GM19099 (cell line): ENCODE data around the gene TACC2.

ENCODE experiments used
- POLR2A ChIP-seq: IDR thresholded peaks from 3 replicates; pipeline ENCODE4 v1.6.1; 2011; ENCODE audit warnings: low read depth; ENCODE audit not compliant: insufficient read length; ENCODE audit errors: extremely low read depth

TACC2 gene

DNA sequence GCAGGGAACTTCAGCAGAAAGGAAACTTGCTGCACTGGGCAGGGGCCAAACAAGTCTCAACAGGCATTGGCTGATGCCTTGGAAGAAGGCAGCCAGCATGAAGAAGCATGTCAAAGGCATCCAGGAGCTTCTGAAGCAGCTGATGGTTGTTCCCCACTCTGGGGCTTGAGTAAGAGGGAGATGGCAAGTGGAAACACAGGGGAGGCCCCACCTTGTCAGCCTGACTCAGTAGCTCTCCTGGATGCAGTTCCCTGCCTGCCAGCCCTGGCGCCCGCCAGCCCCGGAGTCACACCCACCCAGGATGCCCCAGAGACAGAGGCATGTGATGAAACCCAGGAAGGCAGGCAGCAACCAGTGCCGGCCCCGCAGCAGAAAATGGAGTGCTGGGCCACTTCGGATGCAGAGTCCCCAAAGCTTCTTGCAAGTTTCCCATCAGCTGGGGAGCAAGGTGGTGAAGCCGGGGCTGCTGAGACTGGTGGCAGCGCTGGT lies 96.5 kb downstream of the TACC2 start:
- TF ChIP-seq POLR2A: no peak

DNA sequence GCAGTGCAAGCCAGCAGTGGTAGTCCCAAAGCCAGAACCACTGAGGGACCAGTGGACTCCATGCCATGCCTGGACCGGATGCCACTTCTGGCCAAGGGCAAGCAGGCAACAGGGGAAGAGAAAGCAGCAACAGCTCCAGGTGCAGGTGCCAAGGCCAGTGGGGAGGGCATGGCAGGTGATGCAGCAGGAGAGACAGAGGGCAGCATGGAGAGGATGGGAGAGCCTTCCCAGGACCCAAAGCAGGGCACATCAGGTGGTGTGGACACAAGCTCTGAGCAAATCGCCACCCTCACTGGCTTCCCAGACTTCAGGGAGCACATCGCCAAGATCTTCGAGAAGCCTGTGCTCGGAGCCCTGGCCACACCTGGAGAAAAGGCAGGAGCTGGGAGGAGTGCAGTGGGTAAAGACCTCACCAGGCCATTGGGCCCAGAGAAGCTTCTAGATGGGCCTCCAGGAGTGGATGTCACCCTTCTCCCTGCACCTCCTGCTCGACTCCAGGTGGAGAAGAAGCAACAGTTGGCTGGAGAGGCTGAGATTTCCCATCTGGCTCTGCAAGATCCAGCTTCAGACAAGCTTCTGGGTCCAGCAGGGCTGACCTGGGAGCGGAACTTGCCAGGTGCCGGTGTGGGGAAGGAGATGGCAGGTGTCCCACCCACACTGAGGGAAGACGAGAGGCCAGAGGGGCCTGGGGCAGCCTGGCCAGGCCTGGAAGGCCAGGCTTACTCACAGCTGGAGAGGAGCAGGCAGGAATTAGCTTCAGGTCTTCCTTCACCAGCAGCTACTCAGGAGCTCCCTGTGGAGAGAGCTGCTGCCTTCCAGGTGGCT lies 97.7 kb downstream of the TACC2 start:
- TF ChIP-seq POLR2A: no peak

DNA sequence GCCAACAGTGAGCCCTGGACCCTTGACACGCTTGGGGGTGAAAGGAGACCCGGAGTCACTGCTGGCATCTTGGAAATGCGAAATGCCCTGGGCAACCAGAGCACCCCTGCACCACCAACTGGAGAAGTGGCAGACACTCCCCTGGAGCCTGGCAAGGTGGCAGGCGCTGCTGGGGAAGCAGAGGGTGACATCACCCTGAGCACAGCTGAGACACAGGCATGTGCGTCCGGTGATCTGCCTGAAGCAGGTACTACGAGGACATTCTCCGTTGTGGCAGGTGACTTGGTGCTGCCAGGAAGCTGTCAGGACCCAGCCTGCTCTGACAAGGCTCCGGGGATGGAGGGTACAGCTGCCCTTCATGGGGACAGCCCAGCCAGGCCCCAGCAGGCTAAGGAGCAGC lies 98.5 kb downstream of the TACC2 start:
- TF ChIP-seq POLR2A: no peak

GRCh38 chr10:122089311-122090017 lies 100.5 kb downstream of the TACC2 start:
- TF ChIP-seq POLR2A: no peak

- no peak for TF ChIP-seq POLR2A
Observed at GRCh38 chr10:122091722-122092121, 102.8 kb downstream of the TACC2 start.

DNA sequence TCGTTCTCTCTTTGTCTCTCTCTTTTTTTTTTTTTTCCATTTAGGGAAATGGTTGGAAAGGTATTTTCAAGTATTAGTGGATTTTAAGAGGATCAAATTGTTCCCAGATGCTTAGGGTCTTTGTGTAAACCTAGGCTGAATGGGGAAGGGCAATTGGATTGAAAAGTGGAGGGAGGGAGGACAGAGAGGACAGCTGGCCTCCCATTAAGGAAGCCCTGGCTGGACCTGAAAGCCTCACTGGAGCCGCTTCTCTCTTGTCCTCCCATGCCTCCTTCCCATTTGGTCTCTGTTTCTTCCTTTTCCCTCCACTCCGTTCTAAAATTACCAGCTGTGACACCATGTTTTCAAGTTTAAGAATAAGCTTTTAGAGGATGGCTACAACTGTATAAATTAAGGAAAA lies 104.1 kb downstream of the TACC2 start:
- TF ChIP-seq POLR2A: no peak

- no peak for TF ChIP-seq POLR2A
Observed at GRCh38 chr10:122096705-122097104, 107.7 kb downstream of the TACC2 start.

DNA sequence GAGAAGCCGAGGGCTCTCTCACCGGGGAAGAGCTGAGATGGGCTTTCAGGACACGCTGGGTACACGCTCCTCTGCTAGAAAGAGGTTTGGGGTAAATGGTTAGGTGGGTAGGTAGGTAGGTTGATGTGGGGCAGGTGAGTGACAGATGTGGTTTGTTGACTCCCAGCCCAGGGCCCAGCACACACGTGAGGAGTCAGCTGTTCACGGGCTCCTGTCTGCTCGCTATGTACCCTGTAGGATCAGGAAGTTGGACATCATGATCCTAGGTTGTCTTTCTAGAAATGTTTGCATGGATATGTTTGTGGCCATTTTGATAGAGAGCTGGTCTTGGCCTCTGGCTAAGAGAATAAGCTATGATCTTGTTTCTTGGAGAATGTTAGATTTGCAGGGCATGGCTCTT lies 109.0 kb downstream of the TACC2 start:
- TF ChIP-seq POLR2A: no peak

DNA sequence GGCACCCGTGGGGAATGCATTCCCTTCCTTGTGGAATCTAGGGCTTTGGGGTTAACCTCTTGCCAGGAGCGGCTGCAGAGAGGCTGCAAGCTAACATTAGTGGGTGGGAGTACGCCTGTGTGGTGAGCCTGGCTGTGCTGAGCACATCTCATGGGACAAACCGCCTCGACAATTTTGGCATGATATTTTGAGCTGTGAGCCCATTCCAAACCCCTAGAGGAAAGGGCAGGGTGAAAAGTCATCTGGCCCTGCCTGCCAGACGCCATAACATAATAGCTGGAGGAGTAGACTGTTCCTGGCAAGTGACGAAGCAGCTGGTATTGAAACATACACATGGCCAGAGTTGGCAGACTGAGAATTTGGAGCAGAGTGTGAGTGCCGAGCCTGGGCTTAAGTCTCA lies 110.0 kb downstream of the TACC2 start:
- no peak for TF ChIP-seq POLR2A

DNA sequence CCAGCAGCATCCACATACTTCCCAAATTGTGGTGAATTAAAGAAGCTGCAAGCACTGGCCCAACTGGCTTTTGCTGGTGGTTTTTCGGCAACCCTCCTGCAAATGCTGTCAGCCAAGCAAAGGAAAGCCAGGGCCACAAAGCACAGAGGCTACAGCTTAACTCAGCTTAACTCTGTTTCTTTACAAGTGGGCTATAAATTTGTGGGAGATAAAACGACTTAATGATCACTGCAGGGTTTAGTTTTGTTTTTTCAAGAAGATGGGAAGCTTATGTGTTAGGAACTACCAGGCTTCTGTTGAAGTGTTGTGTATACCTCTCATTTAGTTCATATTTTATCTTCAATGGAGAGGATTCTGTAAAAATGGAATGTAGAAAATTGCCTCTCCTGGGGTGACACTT lies 110.6 kb downstream of the TACC2 start:
- no peak for TF ChIP-seq POLR2A

DNA sequence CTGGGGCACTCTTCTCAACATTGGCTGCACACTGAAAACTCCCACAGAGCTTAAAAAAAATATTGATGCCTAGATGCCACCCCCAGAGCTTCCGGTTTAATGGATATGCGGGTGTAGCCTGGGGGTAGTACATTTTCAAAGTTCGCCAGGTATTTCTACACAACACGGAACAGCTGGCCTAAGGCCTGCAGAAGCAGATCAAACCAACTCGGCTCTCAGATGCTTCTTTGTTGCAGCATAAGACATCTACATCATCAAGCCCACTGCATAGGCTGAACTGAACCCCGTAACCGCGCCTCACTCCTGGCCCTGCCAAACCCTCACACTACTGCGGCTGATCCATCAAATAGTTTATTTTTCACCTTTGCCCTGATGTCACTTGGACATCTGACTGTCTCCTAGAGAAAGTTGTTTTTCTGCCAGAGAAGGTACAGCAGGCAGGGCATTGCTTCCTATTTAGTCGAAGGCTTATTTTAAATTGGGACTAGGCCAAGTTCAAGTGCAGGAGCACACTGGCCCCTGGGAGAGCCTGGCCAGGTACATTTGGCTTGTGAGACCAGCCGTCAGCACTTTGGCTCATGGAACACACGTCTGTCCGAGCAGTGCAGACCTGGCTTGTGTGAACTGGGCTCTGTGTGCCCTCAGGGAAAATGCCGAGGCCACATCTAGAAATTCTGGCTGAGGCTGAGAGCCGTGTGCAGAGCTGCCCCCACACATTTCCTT lies 113.3 kb downstream of the TACC2 start:
- TF ChIP-seq POLR2A: no peak

- no peak for TF ChIP-seq POLR2A
Observed at GRCh38 chr10:122102869-122103525, 114.0 kb downstream of the TACC2 start.

DNA sequence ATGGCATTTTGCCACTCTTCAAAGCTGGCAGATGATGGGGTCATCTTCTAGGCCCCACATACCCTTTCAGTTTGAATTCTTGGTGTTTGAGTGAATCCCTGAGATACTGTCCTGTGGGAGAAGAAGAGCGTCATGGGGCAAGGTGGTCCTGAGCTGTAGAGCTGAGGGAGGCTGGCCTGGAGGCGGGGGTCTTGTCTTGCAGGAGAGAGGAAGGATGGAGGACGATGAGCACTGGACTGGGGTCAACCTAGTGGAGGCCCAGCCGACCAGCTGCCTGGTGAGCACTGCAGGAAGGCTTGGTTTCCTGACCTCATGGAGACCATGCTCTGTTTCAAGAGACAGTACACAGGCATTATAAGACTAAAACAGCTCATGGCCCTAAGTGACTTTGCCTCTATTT lies 114.6 kb downstream of the TACC2 start:
- no peak for TF ChIP-seq POLR2A

- no peak for TF ChIP-seq POLR2A
Observed at GRCh38 chr10:122112021-122112616, 123.2 kb downstream of the TACC2 start.
